DOHH2 (cell line): ENCODE data around the gene DSCAM.

ENCODE experiments used
- CTCF ChIP-seq: fragments of 200-600 bp; sonication (generic); IDR thresholded peaks from one replicate; pipeline ENCODE4 v1.5.1; 2014; ENCODE audit warnings: antibody characterized with exemption, mild to moderate bottlenecking, low read depth, low read length; ENCODE audit not compliant: poor library complexity, severe bottlenecking
- EZH2phosphoT487 ChIP-seq: fragments of 200-600 bp; sonication (generic); IDR thresholded peaks from 2 replicates; pipeline ENCODE4 v1.6.1; 2017; ENCODE audit warnings: borderline replicate concordance, mild to moderate bottlenecking, antibody characterized with exemption, low read length, moderate library complexity, mixed read lengths

- TF ChIP-seq CTCF (no peak), EZH2phosphoT487 (no peak)
These were observed 160.4 kb downstream of the DSCAM start for GRCh38 chr21:40686526-40686925.
